ELR (cell line): ENCODE results near the gene BUD23.
"Not testable (repeated sequence)": the region's sequence is repeated elsewhere in the genome, so short reads cannot be mapped to it uniquely, and the experiment has no call there.

ENCODE experiments used
- DNase-seq: peaks from one replicate; pipeline ENCODE4 v3.0.0-alpha.2; 2015; ENCODE audit warnings: low read depth

Gene BUD23

GRCh38 chr7:73683056-73683787, at the start of gene BUD23, which contains the start of gene DNAJC30:
TSS of gene BUD23 (plus strand) at chr7:73683597. CDS start at chr7:73683626, 29 bp downstream.
TSS of gene DNAJC30 (minus strand) at chr7:73683453. CDS start at chr7:73683423, 30 bp downstream.
- DNase-seq: peak; percentile 94

- DNase-seq: no peak
Observed at GRCh38 chr7:73633844-73634243, 49.6 kb upstream of the BUD23 start.

GRCh38 chr7:73635428-73636200, 47.8 kb upstream of the BUD23 start:
- no peak for DNase-seq

GRCh38 chr7:73638911-73639310, 44.5 kb upstream of the BUD23 start:
- no peak for DNase-seq

- DNase-seq: no peak
Observed at GRCh38 chr7:73642834-73643233, 40.6 kb upstream of the BUD23 start.

- DNase-seq: no peak
Observed at GRCh38 chr7:73644688-73645286, 38.6 kb upstream of the BUD23 start.

- no peak for DNase-seq
Observed at GRCh38 chr7:73645643-73646174, 37.7 kb upstream of the BUD23 start.

- DNase-seq: no peak
Observed at GRCh38 chr7:73646785-73647724, 36.3 kb upstream of the BUD23 start.

- peak; percentile 22 for DNase-seq
Observed at GRCh38 chr7:73647725-73648592, 35.4 kb upstream of the BUD23 start.

- no peak for DNase-seq
Observed at GRCh38 chr7:73648593-73649332, 34.6 kb upstream of the BUD23 start.

GRCh38 chr7:73649576-73649975, 33.8 kb upstream of the BUD23 start:
- DNase-seq: no peak

- no peak for DNase-seq
Observed at GRCh38 chr7:73650524-73650923, 32.9 kb upstream of the BUD23 start.

GRCh38 chr7:73652541-73652949, 30.9 kb upstream of the BUD23 start:
- DNase-seq: no peak

GRCh38 chr7:73655309-73655708, 28.1 kb upstream of the BUD23 start:
- not testable (repeated sequence) for DNase-seq

- DNase-seq: no peak
Observed at GRCh38 chr7:73659983-73660382, 23.4 kb upstream of the BUD23 start.

GRCh38 chr7:73660594-73660993, 22.8 kb upstream of the BUD23 start:
- not testable (repeated sequence) for DNase-seq

GRCh38 chr7:73663033-73663432, 20.4 kb upstream of the BUD23 start:
- DNase-seq: no peak

- DNase-seq: peak; percentile 89
Observed at GRCh38 chr7:73667344-73668102, 15.9 kb upstream of the BUD23 start, which contains the start of gene VPS37D. TSS of gene VPS37D (plus strand) at chr7:73667831. CDS start at chr7:73667959, 128 bp downstream.
